GM23338 (cell line): ENCODE data around the gene CASP6.

ENCODE experiments used
- CREB1 ChIP-seq: fragments of 250-450 bp; sonication (Bioruptor Pico); IDR thresholded peaks from 2 replicates; pipeline ENCODE4 v1.5.0; 2020; ENCODE audit warnings: low read depth, mild to moderate bottlenecking, moderate library complexity
- CTCF ChIP-seq, 2 experiments: fragments of 200-600 bp in 1 of 2; sonication (generic) in 1 of 2; conservative IDR thresholded peaks; 2 replicates each; pipeline versions ENCODE4 v1.5.1 to v1.6.1; 2016 to 2017; ENCODE audit warnings: antibody characterized with exemption in 2 of 2, low read depth in 2 of 2, mild to moderate bottlenecking in 2 of 2, moderate library complexity in 1 of 2
- EZH2 ChIP-seq: fragments of 200-600 bp; sonication (generic); IDR thresholded peaks from one replicate; pipeline ENCODE4 v1.8.0; 2017; ENCODE audit warnings: antibody characterized with exemption, mild to moderate bottlenecking, low read depth; ENCODE audit not compliant: unreplicated experiment
- EZH2phosphoT487 ChIP-seq: fragments of 200-600 bp; sonication (generic); IDR thresholded peaks from one replicate; pipeline ENCODE4 v1.8.1; 2018; ENCODE audit warnings: antibody characterized with exemption; ENCODE audit not compliant: unreplicated experiment
- JUNB ChIP-seq: IDR thresholded peaks from one replicate; pipeline ENCODE4 v1.6.1; 2016; ENCODE audit warnings: antibody characterized with exemption; ENCODE audit not compliant: unreplicated experiment
- POLR2AphosphoS5 ChIP-seq: IDR thresholded peaks from 2 replicates; pipeline ENCODE4 v1.6.1; 2016; ENCODE audit warnings: antibody characterized with exemption, low read depth
- REST ChIP-seq: IDR thresholded peaks from one replicate; pipeline ENCODE4 v1.6.1; 2018; ENCODE audit warnings: antibody characterized with exemption; ENCODE audit not compliant: unreplicated experiment
- STAT1 ChIP-seq: IDR thresholded peaks from one replicate; pipeline ENCODE4 v1.6.1; 2016; ENCODE audit warnings: antibody characterized with exemption; ENCODE audit not compliant: unreplicated experiment
- ZNF114 ChIP-seq: fragments of 250-450 bp; sonication (Bioruptor Pico); IDR thresholded peaks from 2 replicates; pipeline ENCODE4 v1.5.0; 2020; ENCODE audit warnings: mild to moderate bottlenecking, moderate library complexity

GRCh38 chr4:109675181-109675580 is 28.1 kb downstream of the CASP6 start:
- TF ChIP-seq EZH2 (no peak), CTCF (conservative IDR thresholded peaks at IDR 0.05; ENCODE audit: low read depth in 2 of 2) (no peak), JUNB (no peak), REST (no peak), EZH2phosphoT487 (no peak), POLR2AphosphoS5 (no peak), CREB1 (CRISPR knock-in tag) (no peak), STAT1 (no peak), ZNF114 (CRISPR knock-in tag) (no peak)
